Cortex of kidney (tissue), 1 donor: Measurements from ENCODE around the gene RPL3.

Experiments used
- DNase-seq: peaks from one replicate; lab custom pipeline; 2025; lab: John Stamatoyannopoulos, UW

The RPL3 gene

GRCh38 chr22:39282645-39283321 lies 36.6 kb downstream of the RPL3 start:
- no peak for DNase-seq

DNA sequence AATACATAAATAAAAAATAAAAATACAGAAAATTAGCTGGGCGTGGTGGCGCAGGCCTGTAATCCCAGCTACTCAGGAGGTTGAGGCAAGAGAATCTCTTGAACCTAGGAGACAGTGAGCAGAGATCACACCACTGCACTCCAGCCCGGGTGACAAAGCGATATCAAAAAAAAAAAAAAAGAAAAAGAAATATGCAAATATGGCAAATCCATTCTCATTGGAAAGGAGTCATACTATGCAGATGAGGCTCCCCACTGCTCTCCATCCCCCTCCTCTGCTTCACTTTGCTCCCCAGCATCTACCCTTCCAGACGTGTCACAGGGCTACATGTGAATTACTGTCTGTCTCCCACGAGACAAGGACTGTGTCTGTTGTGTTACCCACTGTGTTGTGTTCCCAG lies 38.3 kb downstream of the RPL3 start:
- DNase-seq, result no peak

DNA sequence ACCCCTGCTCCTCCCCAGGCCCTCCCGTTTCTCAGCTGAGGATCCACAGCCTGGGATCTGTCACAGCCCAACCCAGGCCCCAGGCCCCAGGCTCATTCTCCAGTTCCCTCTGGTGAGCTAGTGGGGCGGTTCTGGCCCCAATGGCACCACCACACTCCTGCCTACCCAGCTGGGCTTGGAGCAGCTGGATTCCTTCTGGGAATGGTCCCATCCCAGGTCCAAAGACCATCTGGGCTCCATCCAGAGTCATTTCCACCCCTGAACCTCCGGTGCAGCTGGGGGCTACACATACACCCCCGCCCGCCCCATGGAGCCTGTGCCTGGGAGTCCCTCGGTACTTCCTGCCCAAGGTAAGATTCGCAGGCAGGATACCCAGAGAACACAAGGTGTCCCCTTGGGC lies 39.2 kb downstream of the RPL3 start:
- no peak for DNase-seq

DNA sequence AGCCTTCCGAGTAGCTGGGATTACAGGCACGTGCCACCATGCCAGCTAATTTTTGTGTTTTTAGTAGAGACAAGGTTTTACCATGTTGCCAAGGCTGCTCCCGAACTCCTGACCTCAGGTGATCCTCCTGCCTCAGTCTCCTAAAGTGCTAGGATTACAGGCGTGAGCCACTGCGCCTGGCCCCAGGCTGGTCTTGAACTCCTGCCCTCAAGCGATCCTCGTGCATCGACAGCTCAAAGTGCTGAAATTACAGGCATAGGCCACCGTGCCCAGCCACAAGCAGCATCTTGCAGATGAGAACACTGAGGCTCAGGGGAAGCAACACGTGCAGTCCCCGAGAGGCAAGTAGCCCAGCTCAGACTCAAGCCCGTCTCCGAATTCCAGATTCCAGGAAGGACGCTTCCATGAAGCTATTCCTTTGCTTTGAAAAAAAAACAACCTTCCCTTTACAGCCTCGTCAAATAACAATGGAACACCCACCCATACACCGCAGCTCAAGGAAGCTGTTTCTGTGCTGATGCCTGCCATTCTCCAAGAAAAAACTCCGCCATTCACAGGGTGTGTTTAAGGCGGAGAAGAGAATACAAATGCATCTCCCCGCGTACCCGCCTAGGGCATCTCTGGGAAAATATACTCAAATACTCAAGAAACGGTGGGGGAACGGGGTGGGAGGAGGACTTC lies 40.1 kb downstream of the RPL3 start:
- DNase-seq, result no peak

DNA sequence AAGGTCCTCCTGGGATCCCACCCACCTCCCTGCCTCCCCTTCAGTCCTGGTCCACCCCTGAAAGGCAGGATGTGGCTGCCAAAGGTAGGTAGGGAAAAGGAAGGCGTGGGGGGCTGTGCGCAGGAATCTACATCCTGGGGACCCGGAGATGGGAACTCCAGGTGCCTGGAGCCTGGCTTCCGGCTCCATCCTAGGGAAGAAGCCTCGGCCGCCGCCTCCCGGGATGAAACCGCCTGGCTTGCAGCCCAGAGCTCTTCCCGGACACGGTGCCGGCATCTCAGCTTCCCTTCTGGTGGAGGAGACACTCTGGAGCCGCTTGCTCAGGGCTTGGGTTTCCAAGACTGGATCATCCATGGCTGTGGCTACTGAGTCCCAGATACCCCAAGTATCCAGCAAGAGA lies 41.4 kb downstream of the RPL3 start:
- no peak for DNase-seq

- DNase-seq, result no peak
Measured at GRCh38 chr22:39277142-39277607, 42.2 kb downstream of the RPL3 start.

GRCh38 chr22:39276440-39277141 lies 42.8 kb downstream of the RPL3 start:
- DNase-seq, result no peak

GRCh38 chr22:39275814-39276439 lies 43.5 kb downstream of the RPL3 start:
- DNase-seq, result no peak

- no peak for DNase-seq
Measured at GRCh38 chr22:39273950-39274887, 45.2 kb downstream of the RPL3 start.

DNA sequence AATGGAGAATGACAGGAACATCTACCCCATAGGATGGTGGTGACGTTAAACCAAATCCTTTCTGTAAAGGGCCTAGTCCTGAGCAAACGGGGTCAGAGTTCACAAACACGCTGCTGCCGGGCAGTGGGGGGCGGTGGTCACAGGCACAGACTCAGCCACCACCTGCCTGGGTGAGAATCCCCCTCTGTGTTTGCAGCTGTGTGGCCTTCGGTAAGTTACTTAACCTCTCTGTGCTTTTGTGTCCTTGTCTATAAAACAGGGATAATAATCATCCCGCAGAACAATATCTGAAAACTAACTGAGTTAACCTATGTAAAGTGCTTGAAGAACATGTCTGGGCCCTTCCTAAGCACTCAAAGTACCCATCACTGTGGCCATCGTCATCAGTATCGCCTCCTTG lies 48.6 kb downstream of the RPL3 start:
- no peak for DNase-seq

GRCh38 chr22:39270280-39270679 lies 49.1 kb downstream of the RPL3 start:
- DNase-seq, result no peak

DNA sequence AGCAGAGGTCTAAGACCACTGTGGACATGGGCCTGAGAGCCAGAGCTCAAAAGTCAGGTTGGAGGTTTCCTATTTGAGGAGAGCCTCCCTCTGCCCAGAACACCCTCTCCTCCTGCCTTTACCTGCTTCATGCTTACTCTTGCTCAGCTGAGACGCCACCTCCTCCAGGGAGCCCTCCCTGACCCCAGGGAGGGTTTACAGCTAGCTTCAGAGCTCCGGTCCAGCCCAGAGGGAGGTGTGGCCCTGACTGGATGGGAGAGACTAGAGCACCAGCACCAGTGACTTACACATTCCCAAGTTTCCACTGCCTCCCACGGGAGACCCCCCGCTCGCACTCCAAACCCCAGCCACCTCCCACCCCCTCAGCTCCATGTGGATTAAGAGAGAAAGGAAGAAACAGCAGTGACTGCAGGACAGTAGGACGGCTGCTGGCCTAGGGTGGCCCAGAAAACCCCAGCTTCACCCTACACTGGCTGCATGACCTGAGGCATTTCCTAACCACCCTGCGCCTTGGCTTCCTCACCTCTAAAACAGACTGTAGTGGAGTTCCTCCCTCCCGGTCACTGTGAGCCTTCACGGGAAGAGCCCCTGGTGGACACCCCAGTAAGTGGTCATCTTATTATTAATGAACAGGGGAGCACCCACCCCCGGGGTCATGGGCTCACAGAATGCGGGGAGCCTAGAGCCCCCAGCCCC lies 50.2 kb downstream of the RPL3 start:
- no peak for DNase-seq

DNA sequence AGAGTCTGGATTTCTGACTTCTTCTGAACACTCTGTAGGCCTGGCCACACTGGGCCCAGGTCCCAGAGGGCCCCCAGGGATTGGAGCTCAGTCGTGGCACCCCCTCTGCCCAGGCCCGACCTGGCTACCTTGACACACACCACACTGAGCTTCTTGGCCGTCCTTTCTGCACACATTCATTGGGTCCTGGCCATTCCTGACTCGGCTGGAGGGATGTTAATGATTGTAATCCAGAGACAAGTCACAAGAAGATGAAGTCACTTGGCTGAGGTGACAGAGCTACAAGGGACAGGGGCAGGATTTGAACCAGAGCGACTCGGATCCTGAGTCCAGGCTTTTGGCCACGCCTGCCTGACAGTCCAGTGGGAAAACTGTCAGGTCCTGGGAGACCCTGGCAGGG lies 50.8 kb downstream of the RPL3 start:
- no peak for DNase-seq

DNA sequence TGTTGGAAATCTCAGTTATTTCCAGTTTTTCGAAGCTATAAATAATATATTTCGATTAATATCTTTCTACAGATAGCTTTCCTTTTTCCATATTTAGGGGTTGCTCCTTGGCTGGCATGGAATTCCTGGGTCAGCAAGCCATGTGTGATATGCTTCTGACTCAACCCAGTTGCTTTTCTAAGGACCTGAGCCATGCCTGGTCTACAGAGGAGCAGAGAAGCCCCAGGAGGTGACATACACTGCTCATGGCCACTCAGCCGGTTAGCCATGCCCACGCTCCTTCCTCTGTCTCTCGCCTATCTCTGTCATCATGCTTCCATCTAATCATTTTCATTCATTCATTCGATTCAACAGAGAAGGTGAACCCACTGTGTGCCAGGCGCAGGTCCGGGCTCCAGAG lies 51.4 kb downstream of the RPL3 start:
- DNase-seq, result no peak

GRCh38 chr22:39266398-39267030 lies 52.9 kb downstream of the RPL3 start:
- no peak for DNase-seq

DNA sequence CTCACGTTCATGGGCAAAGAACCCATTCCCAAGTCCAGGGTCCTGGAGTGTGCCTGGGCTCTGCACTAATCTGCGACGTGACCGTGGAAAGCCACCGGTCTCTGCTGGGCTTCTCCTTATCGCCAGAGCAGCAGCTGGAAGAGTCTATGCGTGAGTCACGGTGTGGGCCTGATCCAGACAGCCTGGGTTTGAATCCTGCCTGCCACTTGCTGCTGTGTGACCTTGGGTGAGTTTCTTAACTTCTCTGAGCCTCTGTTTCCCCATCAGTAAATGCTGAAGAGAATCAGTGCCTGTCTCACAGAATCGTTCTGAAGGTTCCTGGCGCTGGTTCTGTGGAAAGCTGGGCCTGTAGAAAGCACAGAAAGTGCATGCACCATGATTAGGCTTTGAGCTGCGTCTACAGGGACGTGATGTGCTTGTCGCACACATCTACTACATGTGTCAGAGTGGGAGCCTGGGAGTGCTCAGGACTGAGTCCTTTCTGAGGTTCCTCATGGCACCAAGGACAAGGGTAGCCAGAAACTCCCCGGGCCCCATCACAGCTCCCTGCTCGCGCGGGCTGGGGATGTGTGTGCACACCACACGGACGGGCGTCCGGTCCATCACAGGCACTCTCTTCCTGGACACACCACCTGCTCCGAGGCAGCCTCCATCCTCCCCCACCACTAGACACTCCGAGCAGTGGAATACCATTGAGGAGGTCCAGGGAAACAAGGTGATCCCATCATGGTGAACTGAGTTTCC lies 54.1 kb downstream of the RPL3 start:
- DNase-seq, result no peak

DNA sequence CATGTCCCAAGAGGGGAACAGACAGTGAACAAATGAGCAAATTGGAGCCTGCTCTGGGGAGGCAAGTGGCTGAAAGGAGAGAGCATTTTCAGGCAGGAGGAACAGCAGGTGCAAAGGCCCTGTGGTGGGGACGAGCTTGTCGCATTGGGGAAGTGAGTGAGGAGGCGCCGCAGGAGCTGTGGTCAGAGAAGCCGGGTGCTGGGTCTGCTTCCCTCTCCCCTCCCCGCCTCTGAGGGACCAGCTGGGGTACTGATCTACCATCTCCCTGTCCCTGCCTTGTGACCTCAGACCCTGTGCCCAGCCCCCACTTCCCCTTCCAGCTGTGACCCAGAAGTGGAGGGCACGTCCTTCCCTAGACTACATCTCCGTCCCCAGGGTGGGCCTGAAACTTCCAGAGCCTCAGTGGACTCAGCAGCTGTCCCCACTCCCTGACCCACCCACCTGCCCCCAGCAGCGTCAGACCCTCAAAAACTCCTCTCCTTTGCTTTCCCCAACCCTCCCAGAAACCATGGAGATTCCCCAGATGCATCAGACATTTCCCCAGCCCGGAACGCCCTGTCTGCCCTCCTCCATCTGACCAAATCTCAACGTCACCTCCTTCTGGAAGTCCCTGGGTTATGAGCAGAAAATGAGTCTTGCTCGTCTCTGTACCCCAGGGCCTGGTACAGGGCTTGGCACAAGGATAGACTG lies 54.9 kb downstream of the RPL3 start:
- DNase-seq, result no peak

DNA sequence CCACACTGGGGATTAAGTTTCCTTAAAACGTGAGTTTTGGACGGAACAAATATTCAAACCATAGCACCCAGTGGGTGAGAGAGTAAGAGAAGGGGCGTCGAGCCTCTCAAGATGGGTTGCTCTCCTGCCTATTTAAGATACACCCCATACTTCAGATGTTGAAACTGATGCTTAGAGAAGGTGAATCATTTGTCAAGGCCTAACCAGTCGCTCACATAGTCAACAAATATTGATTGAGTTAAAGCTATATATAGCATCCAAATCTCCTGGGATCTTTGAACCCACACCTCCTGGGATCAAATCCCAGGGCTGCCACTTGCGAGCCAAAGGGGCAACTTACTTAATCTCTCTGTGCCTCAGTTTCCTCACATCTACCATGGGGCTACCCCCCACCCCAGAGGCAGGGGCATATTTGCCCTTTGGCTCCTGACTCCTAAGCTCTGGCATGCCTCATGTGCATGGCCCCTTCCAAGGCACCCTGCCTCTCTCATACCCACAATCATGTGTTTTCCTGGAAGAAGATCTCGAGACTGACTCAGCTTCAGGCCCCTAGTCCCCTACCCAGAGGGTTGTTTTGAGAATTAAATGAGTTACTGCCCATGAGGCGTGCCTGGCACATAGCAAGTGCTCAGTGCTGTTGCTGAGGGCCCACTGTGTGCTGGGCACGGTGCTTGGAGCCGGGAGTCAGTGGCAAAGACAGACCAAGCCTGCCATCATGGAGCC lies 55.6 kb downstream of the RPL3 start:
- DNase-seq, result no peak
